H4 (cell line): ENCODE measurements around the gene PNMA8B. TPM values are rescaled to one million over a fixed set of nuclear protein-coding genes. Genes with fewer than 3 reads are reported as not detected.
A peak's percentile ranks its signal among the peaks of the same experiment; 100 is the strongest.

Experiments
- DNase-seq: peaks from one replicate; pipeline ENCODE4 v3.0.0-alpha.2; 2015; ENCODE audit warnings: low spot score
- total RNA-seq: library from RNA; depleted of rRNA; stranded (reverse); fragments of >200 nt; shearing (Covaris generic); gene quantifications from 2 replicates; pipeline ENCODE4 v1.2.3, GENCODE V29; 2014; rRNA removed

The PNMA8B gene
- total RNA-seq, 1 experiment from 2014 or later = not detected

DNA sequence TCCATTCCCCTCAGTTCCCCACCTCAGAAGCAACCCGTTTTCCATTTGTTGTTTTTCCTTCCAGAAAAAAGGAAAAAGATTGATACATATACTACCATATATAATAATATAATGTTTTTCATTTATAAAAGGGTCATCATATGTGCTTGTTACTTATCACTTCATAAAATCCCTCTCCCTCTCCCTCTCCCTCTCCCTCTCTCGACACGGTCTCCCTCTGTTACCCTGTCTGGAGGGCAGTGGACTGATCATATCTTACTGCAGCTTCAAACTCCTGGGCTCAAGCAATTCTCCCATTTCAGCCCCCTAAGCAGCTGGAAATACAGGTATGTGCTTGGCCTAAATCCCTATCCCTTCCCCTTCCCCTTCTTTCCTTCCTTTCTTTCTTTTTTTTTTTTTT, 41.4 kb downstream of the PNMA8B start:
- no peak for DNase-seq

DNA sequence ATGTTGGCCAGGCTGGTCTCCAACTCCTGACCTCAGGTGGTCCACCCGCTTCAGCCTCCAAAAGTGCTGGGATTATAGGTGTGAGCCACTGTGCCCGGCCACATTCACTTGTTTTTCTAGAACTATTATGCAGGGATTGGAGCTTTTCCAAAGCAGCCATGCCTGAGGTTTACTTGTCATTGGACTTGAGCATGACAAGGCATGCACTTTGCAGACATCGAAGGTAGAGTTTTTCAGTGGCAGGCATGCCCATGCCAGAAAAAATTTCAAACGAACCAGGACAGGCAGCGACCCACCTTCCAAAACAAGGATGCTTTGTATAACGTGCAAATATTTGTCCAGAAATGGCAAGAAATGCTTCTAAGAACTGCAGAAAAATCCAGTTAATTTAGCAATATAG, 42.0 kb downstream of the PNMA8B start:
- no peak for DNase-seq

DNA sequence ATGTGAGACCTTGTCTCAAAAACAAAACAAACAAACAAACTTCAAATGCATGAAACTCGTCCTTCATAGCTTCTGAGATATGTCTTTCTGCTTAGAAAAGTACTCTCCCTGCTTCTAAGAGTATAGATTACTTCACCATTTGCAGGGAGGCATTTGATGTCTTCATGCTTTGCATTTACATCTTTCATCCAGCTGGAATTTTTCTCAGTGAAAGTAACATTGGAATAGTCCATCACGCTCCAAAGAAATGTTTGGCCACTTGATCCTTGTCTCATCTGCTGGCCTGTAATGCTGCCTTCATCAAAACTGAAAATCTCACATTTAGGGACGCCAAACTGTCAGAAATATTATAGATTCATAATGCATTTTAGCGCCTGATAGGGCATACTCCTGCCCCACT, 43.5 kb downstream of the PNMA8B start:
- DNase-seq = no peak

DNA sequence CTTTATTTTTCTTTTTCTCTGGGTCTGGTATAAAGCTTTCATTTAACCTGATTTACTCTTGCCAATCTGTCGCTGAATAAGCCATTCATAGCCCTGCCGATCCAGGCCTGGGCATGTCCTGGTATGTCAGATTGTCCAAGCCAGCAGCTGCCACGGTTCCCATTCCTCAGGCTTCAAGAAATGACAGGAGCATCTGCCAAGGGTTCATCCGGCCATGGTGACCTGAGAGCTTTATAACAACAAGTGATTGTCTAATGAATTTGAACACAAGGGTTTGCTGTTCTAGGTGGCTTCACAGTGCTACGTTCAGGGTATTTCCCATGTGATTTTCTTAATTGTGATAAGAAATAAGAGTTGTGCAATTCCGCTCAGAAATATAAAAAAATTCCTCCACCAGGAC, 44.3 kb downstream of the PNMA8B start:
- no peak for DNase-seq

GRCh38 chr19:46450737-46451136, 44.9 kb downstream of the PNMA8B start:
- DNase-seq = no peak

GRCh38 chr19:46449228-46449627, 46.4 kb downstream of the PNMA8B start:
- DNase-seq = no peak

GRCh38 chr19:46448601-46449000, 47.1 kb downstream of the PNMA8B start:
- no peak for DNase-seq

DNA sequence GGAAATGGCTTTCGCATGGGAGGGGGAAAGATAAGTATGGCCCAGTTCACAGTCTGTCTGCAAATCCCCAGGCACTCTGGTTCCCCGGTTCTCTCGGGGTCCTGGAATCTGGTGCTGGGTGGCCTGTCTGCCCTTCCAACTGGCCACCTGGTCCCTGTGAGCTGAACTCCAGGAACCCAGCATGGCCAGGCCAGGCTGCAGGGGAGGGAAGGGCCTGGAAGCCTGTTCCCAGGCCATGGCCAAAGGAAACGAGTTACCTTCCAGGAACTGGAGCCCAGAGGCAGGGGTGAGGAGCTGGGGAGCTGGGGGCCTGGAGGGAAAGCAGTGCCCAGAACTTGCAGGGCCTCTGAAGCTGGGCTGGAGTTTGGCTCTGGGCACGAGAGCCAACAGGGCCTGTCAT, 47.8 kb downstream of the PNMA8B start:
- no peak for DNase-seq

- DNase-seq = no peak
Measured at GRCh38 chr19:46447006-46447405, 48.7 kb downstream of the PNMA8B start.

GRCh38 chr19:46446021-46446420, 49.6 kb downstream of the PNMA8B start:
- no peak for DNase-seq

DNA sequence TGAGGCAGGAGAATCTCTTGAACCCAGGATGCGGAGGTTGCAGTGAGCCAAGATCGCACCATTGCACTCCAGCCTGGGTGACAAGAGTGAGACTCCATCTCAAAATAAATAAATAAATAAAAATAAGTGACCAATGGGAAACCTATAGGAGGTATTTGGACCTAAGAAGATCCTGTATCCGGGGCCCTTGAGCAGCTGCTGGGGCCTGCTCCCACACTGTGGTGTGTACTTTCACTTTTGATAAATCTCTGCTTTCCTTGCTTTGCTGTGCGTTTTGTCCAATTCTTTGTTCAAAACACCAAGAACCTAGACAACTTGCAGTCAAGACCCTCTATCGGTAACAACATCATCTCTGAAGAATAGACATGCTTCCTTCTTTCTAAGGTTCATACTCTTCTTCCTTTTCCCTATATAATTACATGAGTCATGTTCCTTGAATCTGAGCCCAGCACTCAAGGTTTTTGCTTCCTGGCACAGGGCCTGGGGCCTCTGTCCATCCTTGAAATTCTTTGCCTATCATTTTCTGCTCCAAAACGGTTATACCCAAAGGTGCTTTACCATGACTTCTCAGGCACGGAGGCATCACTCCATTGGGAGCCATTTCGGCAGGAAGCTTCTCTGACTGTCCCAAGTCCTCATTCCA, 52.7 kb downstream of the PNMA8B start:
- DNase-seq = peak; percentile 75

DNA sequence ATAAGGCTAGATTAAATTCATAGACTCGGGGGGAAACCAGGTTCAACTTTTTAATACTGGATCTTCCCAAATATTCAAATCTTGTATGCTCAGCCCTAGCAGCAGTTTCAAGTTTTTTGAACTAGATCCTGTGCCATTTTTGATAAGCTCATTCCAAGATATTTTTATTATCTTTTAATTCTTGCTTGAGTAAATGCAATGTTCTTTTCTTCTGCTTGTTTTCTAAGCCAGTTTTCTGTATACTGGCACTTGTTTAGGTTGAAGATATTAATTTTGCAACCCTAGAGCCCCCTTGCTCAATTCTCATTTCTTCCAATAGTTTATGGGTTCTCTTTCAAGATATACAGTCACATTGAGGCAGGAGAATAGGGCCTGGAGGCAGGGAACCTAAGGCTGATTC, 53.8 kb downstream of the PNMA8B start:
- no peak for DNase-seq

Other genes starting within 250 kb of the PNMA8B start
- gene HIF3A, start 198.8 kb downstream of the PNMA8B start, total RNA-seq = not detected in 2 replicates
- gene PPP5C, start 148.8 kb downstream of the PNMA8B start, total RNA-seq = 48.7 and 59.1 TPM in 2 replicates
- gene CCDC8, start 82.3 kb downstream of the PNMA8B start, total RNA-seq = not detected in 2 replicates
- gene PNMA8C, start 66.9 kb downstream of the PNMA8B start, total RNA-seq = not detected in 2 replicates
- gene PNMA8A, start 24.3 kb downstream of the PNMA8B start, total RNA-seq = not detected in 2 replicates
- gene CALM3, start 105.5 kb upstream of the PNMA8B start, total RNA-seq = 166 TPM in 2 replicates
- 0.06 and 0.08 TPM in 2 replicates for gene PTGIR, start 129.2 kb upstream of the PNMA8B start, total RNA-seq
- not detected in 2 replicates for gene GNG8, start 140.3 kb upstream of the PNMA8B start, total RNA-seq
- gene DACT3, start 165.3 kb upstream of the PNMA8B start, total RNA-seq = 0.56 and 0.78 TPM in 2 replicates
- 14.3 and 18.0 TPM in 2 replicates for gene PRKD2, start 221.2 kb upstream of the PNMA8B start, total RNA-seq